GM18517 (cell line): ENCODE measurements around the gene ZNRF1.
"Not testable (repeated sequence)": the region's sequence is repeated elsewhere in the genome, so short reads cannot be mapped to it uniquely, and the experiment has no call there.

Experiments
- ATAC-seq: cut with Tn5 transposase; IDR thresholded peaks from one replicate; pipeline ENCODE4 v1.9.1; 2021; ENCODE audit warnings: mild to moderate bottlenecking, moderate library complexity; ENCODE audit not compliant: unreplicated experiment

The ZNRF1 gene

GRCh38 chr16:75026239-75026891, 27.5 kb downstream of the ZNRF1 start:
- not testable (repeated sequence) for ATAC-seq

GRCh38 chr16:75026892-75027391, 28.1 kb downstream of the ZNRF1 start:
- no peak for ATAC-seq

- ATAC-seq = no peak
Measured at GRCh38 chr16:75027520-75028300, 28.9 kb downstream of the ZNRF1 start.

- no peak for ATAC-seq
Measured at GRCh38 chr16:75028544-75029135, 29.8 kb downstream of the ZNRF1 start.

- no peak for ATAC-seq
Measured at GRCh38 chr16:75029854-75030253, 31.0 kb downstream of the ZNRF1 start.

- ATAC-seq = no peak
Measured at GRCh38 chr16:75032655-75033054, 33.8 kb downstream of the ZNRF1 start.

GRCh38 chr16:75035410-75035968, 36.7 kb downstream of the ZNRF1 start:
- ATAC-seq = no peak

GRCh38 chr16:75038036-75038858, 39.4 kb downstream of the ZNRF1 start:
- ATAC-seq = no peak

GRCh38 chr16:75039941-75040340, 41.1 kb downstream of the ZNRF1 start:
- ATAC-seq = no peak

GRCh38 chr16:75042426-75043174, 43.8 kb downstream of the ZNRF1 start:
- no peak for ATAC-seq

- no peak for ATAC-seq
Measured at GRCh38 chr16:75043175-75043895, 44.5 kb downstream of the ZNRF1 start.

GRCh38 chr16:75044800-75045361, 46.1 kb downstream of the ZNRF1 start:
- no peak for ATAC-seq

- no peak for ATAC-seq
Measured at GRCh38 chr16:75045424-75045823, 46.6 kb downstream of the ZNRF1 start.

- ATAC-seq = no peak
Measured at GRCh38 chr16:75048054-75048453, 49.2 kb downstream of the ZNRF1 start.

- ATAC-seq = no peak
Measured at GRCh38 chr16:75048530-75048929, 49.7 kb downstream of the ZNRF1 start.

GRCh38 chr16:75052481-75053202, 53.8 kb downstream of the ZNRF1 start:
- no peak for ATAC-seq

- ATAC-seq = no peak
Measured at GRCh38 chr16:75053791-75054555, 55.1 kb downstream of the ZNRF1 start.

GRCh38 chr16:75054556-75054947, 55.7 kb downstream of the ZNRF1 start:
- no peak for ATAC-seq
